GM23248 (cell line): Measurements from ENCODE around the gene TBC1D22A.

Source experiments
- EZH2 ChIP-seq: fragments of 200-600 bp; sonication (generic); IDR thresholded peaks from 2 replicates; pipeline ENCODE4 v1.6.1; 2018; ENCODE audit warnings: antibody characterized with exemption, mild to moderate bottlenecking; ENCODE audit not compliant: insufficient read depth, poor library complexity, severe bottlenecking
- EZH2phosphoT487 ChIP-seq: fragments of 200-600 bp; sonication (generic); IDR thresholded peaks from 2 replicates; pipeline ENCODE4 v1.6.1; 2018; ENCODE audit warnings: antibody characterized with exemption, moderate library complexity, mild to moderate bottlenecking, low read depth; ENCODE audit not compliant: insufficient read depth

DNA sequence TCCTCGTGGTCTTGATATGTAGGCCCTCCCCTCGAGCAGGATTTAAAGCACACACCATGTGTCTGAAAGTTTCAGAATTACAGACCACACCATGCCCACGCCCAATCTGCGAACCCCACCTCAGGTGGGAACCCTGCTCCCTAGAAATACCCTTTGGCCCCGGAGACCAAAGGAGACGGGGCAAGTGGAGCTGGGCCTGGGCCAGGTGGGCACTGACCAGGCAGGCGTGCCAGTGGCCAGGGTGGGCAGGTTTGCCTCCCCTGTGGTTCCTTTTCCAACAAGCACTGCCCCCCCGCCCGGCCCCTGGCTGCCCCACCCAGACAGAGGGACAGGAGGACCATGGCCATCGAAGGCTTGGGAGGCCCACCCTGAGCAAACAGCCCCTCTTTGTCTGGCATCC, 400.4 kb downstream of the TBC1D22A start:
- TF ChIP-seq EZH2 (no peak), EZH2phosphoT487 (no peak)
